Esophagus muscularis mucosa (tissue), 4 donors: ENCODE data around the gene MAP3K20. TPM values are rescaled to one million over a fixed set of nuclear protein-coding genes. Genes with fewer than 3 reads are reported as not detected.
"Not testable (repeated sequence)": the region's sequence is repeated elsewhere in the genome, so short reads cannot be mapped to it uniquely, and the experiment has no call there.

Source experiments
- DNase-seq: peaks from one replicate; pipeline ENCODE4 v3.0.0-alpha.2; 2017; ENCODE audit errors: extremely low spot score
- H3K27ac ChIP-seq, 4 donors: fragments of 200-600 bp; sonication (generic); replicated peaks in 1 of 4; 1 replicate in 3 of 4; 2 replicates in 1 of 4; pipeline ENCODE4 v1.5.1; 2016 to 2019; ENCODE audit warnings: mild to moderate bottlenecking in 1 of 4
- H3K27me3 ChIP-seq, 4 donors: fragments of 200-600 bp; sonication (generic); one replicate each; pipeline versions ENCODE4 v1.5.1 to v1.6.0; 2016 to 2019
- H3K36me3 ChIP-seq, 4 donors: fragments of 200-600 bp; sonication (generic); one replicate each; pipeline ENCODE4 v1.5.1; 2016 to 2019
- H3K4me1 ChIP-seq, 4 donors: fragments of 200-600 bp; sonication (generic); one replicate each; pipeline ENCODE4 v1.5.1; 2016 to 2019
- H3K4me3 ChIP-seq, 4 donors: fragments of 200-600 bp; sonication (generic); 1 replicate in 2 of 4; 2 replicates in 2 of 4; pipeline ENCODE4 v1.5.1; 2016 to 2019; ENCODE audit warnings: mild to moderate bottlenecking in 4 of 4, moderate library complexity in 1 of 4
- H3K9me3 ChIP-seq, 4 donors: fragments of 200-600 bp; sonication (generic); 1 replicate in 3 of 4; 2 replicates in 1 of 4; pipeline ENCODE4 v1.5.1; 2016 to 2019
- CTCF ChIP-seq, 3 experiments: fragments of 200-600 bp in 2 of 3; fragments of 450-650 bp in 1 of 3; sonication (generic) in 2 of 3; IDR thresholded peaks; one replicate each; pipeline ENCODE4 v1.5.1; 2017 to 2019; ENCODE audit warnings: antibody characterized with exemption in 3 of 3, mild to moderate bottlenecking in 2 of 3, moderate library complexity in 1 of 3
- EP300 ChIP-seq: sonication (generic); formaldehyde crosslinking; IDR thresholded peaks from one replicate; pipeline ENCODE4 v1.6.1; 2017; ENCODE audit warnings: antibody characterized with exemption
- POLR2A ChIP-seq: fragments of 450-650 bp; IDR thresholded peaks from one replicate; pipeline ENCODE4 v1.6.1; 2017; ENCODE audit warnings: antibody characterized with exemption, moderate library complexity, mild to moderate bottlenecking, low read depth
- POLR2AphosphoS5 ChIP-seq, 2 donors: sonication (generic); formaldehyde crosslinking; IDR thresholded peaks; one replicate each; pipeline ENCODE4 v1.6.1; 2017; ENCODE audit warnings: antibody characterized with exemption in 2 of 2
- WGBS: methylation state at CpG from one replicate; pipeline ENCODE4 v1.1.5; 2018; 5-methylcytosine and 5-hydroxymethylcytosine counted together
- intact Hi-C: fragments of 100-400 bp; cut with DNase I; formaldehyde crosslinking; loops from one replicate; pipeline ENCODE4 v1.15.1; 2023
- total RNA-seq, 4 donors: library from RNA; depleted of rRNA; stranded (reverse); fragments of >200 nt; gene quantifications; one replicate each; pipeline versions ENCODE4 v1.1.0 to v1.2.1, GENCODE V29; 2016

MAP3K20 gene
- total RNA-seq, 4 donors from 2014 or later, result 238 to 335 (median 267) TPM

- H3K4me3 ChIP-seq, result no peak overlapping the region
- peaks cover 0 to 30% (median 25%) of the 10 kb centered on the region in 4 donors for H3K9me3 ChIP-seq
- no peak for DNase-seq
- 91% methylated on average over 4 of the region's 5 CpGs for WGBS
- H3K4me1 ChIP-seq, result no peaks in the 10 kb centered on the region
- no peaks in the 10 kb centered on the region for H3K36me3 ChIP-seq
- intact Hi-C loops, result no loop called here
- H3K27me3 ChIP-seq, result no peaks in the 10 kb centered on the region
- TF ChIP-seq POLR2A, result no peak
- TF ChIP-seq CTCF (IDR thresholded peaks at IDR 0.05), result no peak
- no peak for TF ChIP-seq EP300
- TF ChIP-seq POLR2AphosphoS5 (IDR thresholded peaks at IDR 0.05), result no peak
- H3K27ac ChIP-seq, result no peak overlapping the region
Measured at GRCh38 chr2:173298536-173299097, 223.0 kb downstream of the MAP3K20 start.

GRCh38 chr2:173299764-173300163, 224.1 kb downstream of the MAP3K20 start:
- WGBS, result 91% methylated on average over 5 of the region's 5 CpGs
- TF ChIP-seq POLR2A, result no peak
- no peak overlapping the region for H3K4me3 ChIP-seq
- peaks cover 0 to 32% (median 26%) of the 10 kb centered on the region in 4 donors for H3K9me3 ChIP-seq
- no peaks in the 10 kb centered on the region for H3K4me1 ChIP-seq
- intact Hi-C loops, result no loop called here
- no peak for DNase-seq
- H3K27me3 ChIP-seq, result no peaks in the 10 kb centered on the region
- H3K27ac ChIP-seq, result no peak overlapping the region
- H3K36me3 ChIP-seq, result no peaks in the 10 kb centered on the region

- H3K9me3 ChIP-seq, result peaks cover 0 to 32% (median 26%) of the 10 kb centered on the region in 4 donors
- H3K27me3 ChIP-seq, result no peaks in the 10 kb centered on the region
- TF ChIP-seq POLR2AphosphoS5 (IDR thresholded peaks at IDR 0.05), result no peak
- no peak for TF ChIP-seq EP300
- no peak for TF ChIP-seq CTCF (IDR thresholded peaks at IDR 0.05)
- TF ChIP-seq POLR2A, result no peak
- no peak overlapping the region for H3K4me3 ChIP-seq
- no peaks in the 10 kb centered on the region for H3K4me1 ChIP-seq
- no peak for DNase-seq
- 83% methylated on average over 1 of the region's 1 CpG for WGBS
- H3K36me3 ChIP-seq, result no peaks in the 10 kb centered on the region
- intact Hi-C loops, result no loop called here
- no peak overlapping the region for H3K27ac ChIP-seq
Measured at GRCh38 chr2:173300458-173300857, 224.8 kb downstream of the MAP3K20 start.

- H3K27me3 ChIP-seq, H3K27ac ChIP-seq, H3K36me3 ChIP-seq, intact Hi-C loops, H3K4me1 ChIP-seq, H3K4me3 ChIP-seq, DNase-seq: not testable (repeated sequence)
- peaks cover 0 to 32% (median 26%) of the 10 kb centered on the region in 4 donors for H3K9me3 ChIP-seq
- 97% methylated on average over 4 of the region's 4 CpGs for WGBS
Measured at GRCh38 chr2:173301549-173301948, 225.9 kb downstream of the MAP3K20 start.

- peaks cover 0 to 3% (median 1%) of the 10 kb centered on the region in 4 donors for H3K9me3 ChIP-seq
- TF ChIP-seq EP300 (no peak), POLR2A (no peak), POLR2AphosphoS5 (IDR thresholded peaks at IDR 0.05) (no peak), CTCF (IDR thresholded peaks at IDR 0.05) (no peak)
- no peak overlapping the region for H3K27ac ChIP-seq
- H3K4me1 ChIP-seq, result no peaks in the 10 kb centered on the region
- intact Hi-C loops, result no loop called here
- DNase-seq, result no peak
- H3K27me3 ChIP-seq, result no peaks in the 10 kb centered on the region
- no peak overlapping the region for H3K4me3 ChIP-seq
- no peaks in the 10 kb centered on the region for H3K36me3 ChIP-seq
- 91% methylated on average over 2 of the region's 2 CpGs for WGBS
Measured at GRCh38 chr2:173305303-173305702, 229.7 kb downstream of the MAP3K20 start.

GRCh38 chr2:173307293-173307692, 231.6 kb downstream of the MAP3K20 start:
- DNase-seq, result no peak
- Histone ChIP-seq H3K27ac (no peak overlapping the region), H3K4me1 (no peaks in the 10 kb centered on the region), H3K9me3 (peaks cover 0 to 3% (median 0%) of the 10 kb centered on the region in 4 donors), H3K4me3 (no peak overlapping the region), H3K27me3 (no peaks in the 10 kb centered on the region), H3K36me3 (no peaks in the 10 kb centered on the region)
- 69% methylated on average over 4 of the region's 4 CpGs for WGBS
- TF ChIP-seq POLR2A (no peak), EP300 (no peak)
- intact Hi-C loops, result no loop called here

- WGBS, result 70% methylated on average over 5 of the region's 5 CpGs
- H3K27ac ChIP-seq, DNase-seq, H3K27me3 ChIP-seq, H3K9me3 ChIP-seq, H3K4me3 ChIP-seq, H3K36me3 ChIP-seq, intact Hi-C loops, H3K4me1 ChIP-seq: not testable (repeated sequence)
Measured at GRCh38 chr2:173309370-173309769, 233.7 kb downstream of the MAP3K20 start.
